A549 (cell line): ENCODE measurements around the gene TSSK2. TPM values are rescaled to one million over a fixed set of nuclear protein-coding genes. Genes with fewer than 3 reads are reported as not detected.

Source experiments
- ATAC-seq, 2 experiments: fragments of 200-7000 bp in 1 of 2; fragments of >200 bp in 1 of 2; cut with Nextera tagmentation in 1 of 2; cut with Tn5 transposase in 1 of 2; 3 replicates each; pipeline versions ENCODE4 v1.8.0 to v1.9.1; 2018 to 2020; ENCODE audit warnings: mild to moderate bottlenecking in 1 of 2, moderate library complexity in 1 of 2
- CTCF ChIA-PET: fragments of 300-600 bp; sonication (Branson Sonifier 250); formaldehyde crosslinking; extraction: SDS; loops from one replicate; lab custom pipeline; 2021; ENCODE audit warnings: antibody characterized with exemption, inconsistent platforms; lab: Yijun Ruan, JAX
- POLR2A ChIA-PET: fragments of 350-600 bp; formaldehyde crosslinking; extraction: SDS; loops from one replicate; lab custom pipeline; 2021; ENCODE audit warnings: antibody characterized with exemption, inconsistent platforms; lab: Yijun Ruan, JAX
- DNase-seq, 2 experiments: peaks; one replicate each; pipeline versions ENCODE4 v3.0.0 to v3.0.0-alpha.2; 2011 to 2016; ENCODE audit warnings: low read depth in 1 of 2, low spot score in 1 of 2
- FAIRE-seq: peaks from 2 replicates; lab custom pipeline; 2011; peaks lifted over from hg19 to GRCh38; lab: Jason Lieb, UNC
- H3K27ac ChIP-seq, 2 experiments: fragments of >200 bp; sonication (Bioruptor Twin); formaldehyde crosslinking; 3 replicates each; pipeline ENCODE4 v1.5.1; 2016 to 2017
- H3K4me1 ChIP-seq: fragments of >200 bp; sonication (Bioruptor Twin); formaldehyde crosslinking; 3 replicates; pipeline ENCODE4 v1.6.1; 2016
- H3K4me2 ChIP-seq: fragments of >200 bp; sonication (Bioruptor Twin); formaldehyde crosslinking; 3 replicates; pipeline ENCODE4 v1.6.1; 2016
- H3K4me3 ChIP-seq: fragments of >200 bp; sonication (Bioruptor Twin); formaldehyde crosslinking; 3 replicates; pipeline ENCODE4 v1.5.1; 2016
- H3K9me3 ChIP-seq: fragments of >200 bp; sonication (Bioruptor Twin); formaldehyde crosslinking; 3 replicates; pipeline ENCODE4 v1.6.1; 2016
- CBX2 ChIP-seq: fragments of 200-600 bp; sonication (generic); IDR thresholded peaks from 2 replicates; pipeline ENCODE4 v1.6.1; 2016; ENCODE audit warnings: low read depth, mild to moderate bottlenecking, borderline replicate concordance
- CHD4 ChIP-seq: fragments of 200-600 bp; sonication (generic); IDR thresholded peaks from 2 replicates; pipeline ENCODE4 v1.6.1; 2016; ENCODE audit warnings: antibody characterized with exemption, mild to moderate bottlenecking, borderline replicate concordance
- FOSL2 ChIP-seq, 2 experiments: fragments of 450-650 bp in 1 of 2; fragments of >200 bp in 1 of 2; sonication (Bioruptor Twin) in 1 of 2; formaldehyde crosslinking; IDR thresholded peaks; 2 replicates each; pipeline versions ENCODE4 v1.5.0 to v1.6.1; 2016 to 2020; ENCODE audit warnings: mild to moderate bottlenecking in 1 of 2, moderate library complexity in 1 of 2
- HES2 ChIP-seq: fragments of >200 bp; sonication (Bioruptor Twin); formaldehyde crosslinking; IDR thresholded peaks from 2 replicates; pipeline ENCODE4 v1.6.1; 2016
- HMGXB4 ChIP-seq: fragments of 250-450 bp; sonication (Bioruptor Pico); IDR thresholded peaks from 2 replicates; pipeline ENCODE4 v1.5.0; 2021; ENCODE audit warnings: mild to moderate bottlenecking, moderate library complexity, borderline replicate concordance
- HOXB13 ChIP-seq: fragments of 250-450 bp; sonication (Bioruptor Pico); IDR thresholded peaks from 2 replicates; pipeline ENCODE4 v1.5.0; 2020; ENCODE audit warnings: low read depth, mild to moderate bottlenecking, moderate library complexity
- KDM1A ChIP-seq: fragments of 200-600 bp; sonication (generic); IDR thresholded peaks from 2 replicates; pipeline ENCODE4 v1.6.1; 2016; ENCODE audit warnings: low read depth, mild to moderate bottlenecking
- NPAS2 ChIP-seq: fragments of 250-450 bp; sonication (Bioruptor Pico); IDR thresholded peaks from 2 replicates; pipeline ENCODE4 v1.8.0; 2022; ENCODE audit warnings: mild to moderate bottlenecking, moderate library complexity, borderline replicate concordance
- RAD21 ChIP-seq, 2 experiments: fragments of >200 bp in 1 of 2; sonication (Bioruptor Twin) in 1 of 2; formaldehyde crosslinking in 1 of 2; IDR thresholded peaks in 1 of 2; conservative IDR thresholded peaks in 1 of 2; 2 replicates in 1 of 2; 3 replicates in 1 of 2; pipeline ENCODE4 v1.6.1; 2012 to 2018; ENCODE audit warnings: inconsistent platforms in 1 of 2
- RARB ChIP-seq: fragments of 250-450 bp; sonication (Bioruptor Pico); IDR thresholded peaks from 2 replicates; pipeline ENCODE4 v1.8.0; 2021; ENCODE audit warnings: mild to moderate bottlenecking, moderate library complexity
- RCOR1 ChIP-seq: fragments of 150-350 bp; IDR thresholded peaks from 2 replicates; pipeline ENCODE4 v1.6.1; 2014; ENCODE audit warnings: antibody characterized with exemption, low read length, low read depth
- RFX5 ChIP-seq: fragments of 450-650 bp; IDR thresholded peaks from 2 replicates; pipeline ENCODE4 v1.7.1; 2014; ENCODE audit warnings: antibody characterized with exemption, mild to moderate bottlenecking, moderate library complexity
- RNF2 ChIP-seq: fragments of 200-600 bp; sonication (generic); IDR thresholded peaks from 2 replicates; pipeline ENCODE4 v1.6.1; 2016; ENCODE audit warnings: low read depth, mild to moderate bottlenecking, antibody characterized with exemption, moderate library complexity, borderline replicate concordance
- TFCP2L1 ChIP-seq: fragments of 250-450 bp; sonication (Bioruptor Pico); IDR thresholded peaks from 2 replicates; pipeline ENCODE4 v1.5.0; 2021; ENCODE audit warnings: mild to moderate bottlenecking
- ZC3H11A ChIP-seq: fragments of 450-650 bp; IDR thresholded peaks from 2 replicates; pipeline ENCODE4 v1.6.1; 2014; ENCODE audit warnings: antibody characterized with exemption, mild to moderate bottlenecking
- ZNF302 ChIP-seq: fragments of 250-450 bp; sonication (Bioruptor Pico); IDR thresholded peaks from 2 replicates; pipeline ENCODE4 v1.9.0; 2021; ENCODE audit warnings: inconsistent platforms, mild to moderate bottlenecking, moderate library complexity
- ZSCAN20 ChIP-seq: fragments of 250-450 bp; sonication (Bioruptor Pico); IDR thresholded peaks from 2 replicates; pipeline ENCODE4 v1.8.0; 2022; ENCODE audit warnings: mild to moderate bottlenecking, moderate library complexity
- WGBS: methylation state at CpG from one replicate; pipeline ENCODE4 v1.1.6; 2017; ENCODE audit errors: missing lambda C conversion rate; 5-methylcytosine and 5-hydroxymethylcytosine counted together
- polyA plus RNA-seq, 4 experiments: library from polyadenylated mRNA; depleted of rRNA in 3 of 4; stranded (reverse); fragments of >200 nt; fragmentation: RNase III in 1 of 4; extraction: RNeasy Plus Mini Kit Qiagen cat#74134 plus additional on column Dnase treatment in 1 of 4; gene quantifications; 2 replicates in 3 of 4; 3 replicates in 1 of 4; pipeline ENCODE4 v1.2.3, GENCODE V29; 2011 to 2017
- TF ChIP-seq, protein P1 (sequence below): IDR thresholded peaks from 2 replicates; pipeline ENCODE4 v1.6.1; 2012
- TF ChIP-seq, protein P2 (sequence below): fragments of 450-650 bp; IDR thresholded peaks from 2 replicates; pipeline ENCODE4 v1.6.1; 2014; ENCODE audit warnings: antibody characterized with exemption
- TF ChIP-seq, protein P3 (sequence below): fragments of >200 bp; sonication (Bioruptor Twin); formaldehyde crosslinking; IDR thresholded peaks from 3 replicates; pipeline ENCODE4 v1.6.1; 2016

TSSK2 gene
- polyA plus RNA-seq, 2 of the 4 experiments (the other 2 are of a cell fraction) = not detected

DNA sequence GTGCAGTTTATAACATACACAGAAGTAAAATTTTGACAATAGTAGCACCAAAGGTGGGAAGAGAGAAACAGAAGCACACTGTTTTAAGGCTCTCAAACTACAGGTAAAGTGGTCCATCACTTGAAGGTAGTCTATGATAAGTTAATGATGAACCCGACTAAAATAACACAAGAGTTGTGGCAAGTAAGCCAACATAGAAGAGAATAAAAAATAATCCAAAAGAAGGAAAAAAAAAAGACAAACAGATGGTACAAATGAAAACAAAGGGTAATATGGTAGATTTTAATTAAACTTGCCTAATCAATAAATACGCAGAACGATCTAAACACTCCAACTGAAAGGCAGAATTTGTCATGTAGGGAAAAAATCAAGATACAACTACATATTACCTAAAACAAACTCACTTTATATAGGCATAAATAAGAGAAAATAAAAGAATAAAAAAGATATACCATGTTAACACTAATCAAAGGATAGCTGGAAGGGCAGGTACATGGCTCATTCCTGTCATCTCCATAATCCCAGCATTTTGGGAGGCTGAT, 40.5 kb upstream of the TSSK2 start:
- no peak for ATAC-seq
- 74% methylated on average over 3 of the region's 3 CpGs for WGBS
- Histone ChIP-seq H3K4me3 (no peak overlapping the region), H3K27ac (no peak overlapping the region)
- TF ChIP-seq HOXB13 = no peak
- TF ChIP-seq, all 56 proteins: peak for 0
- peaks cover 7% of the 10 kb centered on the region; the same call in 1 of the 3 replicates for H3K4me1 ChIP-seq
- DNase-seq = no peak
- H3K4me2 ChIP-seq = no peak overlapping the region
- FAIRE-seq = no peak
- ChIA-PET CTCF (interaction anchor here (1.3 kb wide), 3 partner anchors 20 to 54 kb away, joined by 3 to 5 read pairs (median 3); partner anchors contain the start of gene ESS2), POLR2A (no interaction called here)
- no peaks in the 10 kb centered on the region for H3K9me3 ChIP-seq

DNA sequence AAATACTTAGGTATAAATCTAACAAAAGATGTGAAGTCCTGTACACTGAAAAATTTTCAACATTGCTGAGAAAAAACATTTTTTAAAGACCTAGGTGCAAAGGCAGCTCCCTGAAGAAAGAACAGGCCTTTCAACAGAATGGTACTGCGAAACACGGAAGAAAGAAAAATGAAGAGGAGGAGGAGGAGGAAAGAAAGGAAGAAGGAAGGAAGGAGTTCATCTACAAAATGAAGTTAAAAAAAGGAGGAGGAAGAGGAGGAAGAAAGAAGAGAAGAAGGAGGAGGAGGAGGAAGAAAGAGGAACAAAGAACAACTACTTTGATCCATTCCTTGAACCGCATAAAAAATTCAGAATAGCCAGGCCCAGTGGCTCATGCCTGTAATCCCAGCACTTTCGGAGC, 38.4 kb upstream of the TSSK2 start:
- ATAC-seq (no peak), FAIRE-seq (no peak), DNase-seq (no peak)
- TF ChIP-seq FOSL2 (IDR thresholded peaks at IDR 0.05) (no peak), FOSL2 (CRISPR knock-in tag; IDR thresholded peaks at IDR 0.05) (no peak), KDM1A (no peak)
- TF ChIP-seq, protein P1, sequence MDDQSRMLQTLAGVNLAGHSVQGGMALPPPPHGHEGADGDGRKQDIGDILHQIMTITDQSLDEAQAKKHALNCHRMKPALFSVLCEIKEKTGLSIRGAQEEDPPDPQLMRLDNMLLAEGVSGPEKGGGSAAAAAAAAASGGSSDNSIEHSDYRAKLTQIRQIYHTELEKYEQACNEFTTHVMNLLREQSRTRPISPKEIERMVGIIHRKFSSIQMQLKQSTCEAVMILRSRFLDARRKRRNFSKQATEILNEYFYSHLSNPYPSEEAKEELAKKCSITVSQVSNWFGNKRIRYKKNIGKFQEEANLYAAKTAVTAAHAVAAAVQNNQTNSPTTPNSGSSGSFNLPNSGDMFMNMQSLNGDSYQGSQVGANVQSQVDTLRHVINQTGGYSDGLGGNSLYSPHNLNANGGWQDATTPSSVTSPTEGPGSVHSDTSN = no peak
- ChIA-PET POLR2A (no interaction called here), CTCF (interaction anchor here (0.7 kb wide), 1 partner anchor 308 kb away, joined by 3 read pairs; no protein-coding TSS in a partner anchor)
- Histone ChIP-seq H3K4me2 (no peak overlapping the region), H3K4me3 (no peak overlapping the region), H3K27ac (no peak overlapping the region), H3K4me1 (no peaks in the 10 kb centered on the region), H3K9me3 (no peaks in the 10 kb centered on the region)
- 94% methylated on average over 4 of the region's 4 CpGs for WGBS

GRCh38 chr22:19094393-19094997, 36.6 kb upstream of the TSSK2 start:
- no peak overlapping the region for H3K27ac ChIP-seq
- TF ChIP-seq RARB (CRISPR knock-in tag) (no peak), ZNF302 (CRISPR knock-in tag) (no peak)
- CTCF ChIA-PET = interaction anchor here (0.9 kb wide), 1 partner anchor 12 kb away, joined by 3 read pairs; no protein-coding TSS in a partner anchor
- H3K9me3 ChIP-seq = no peaks in the 10 kb centered on the region
- DNase-seq (no peak), ATAC-seq (no peak), FAIRE-seq (no peak)
- H3K4me2 ChIP-seq = no peak overlapping the region
- H3K4me3 ChIP-seq = no peak overlapping the region
- WGBS = 90% methylated on average over 4 of the region's 4 CpGs
- no peaks in the 10 kb centered on the region for H3K4me1 ChIP-seq
- POLR2A ChIA-PET = no interaction called here

DNA sequence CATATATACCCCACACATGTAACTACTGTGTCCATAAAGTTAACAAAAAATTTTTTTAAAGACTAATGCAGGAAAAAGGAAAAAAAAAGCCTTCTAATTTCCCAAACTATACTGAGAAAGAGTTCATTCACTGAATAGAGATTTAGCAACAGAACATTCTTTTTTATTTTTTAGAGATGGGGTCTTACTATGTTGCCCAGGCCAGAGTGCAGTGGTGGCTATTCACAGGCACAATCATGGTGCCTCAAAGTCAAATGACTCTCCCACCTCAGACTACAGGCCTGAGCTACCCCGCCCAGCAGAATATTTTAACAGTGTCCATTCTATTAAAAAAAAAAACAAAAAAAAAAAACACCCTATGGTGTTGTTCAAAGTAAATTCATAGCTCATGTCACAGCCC, 34.6 kb upstream of the TSSK2 start:
- ChIA-PET POLR2A (interaction anchor here (0.6 kb wide), 1 partner anchor 523 kb away, joined by 3 read pairs; no protein-coding TSS in a partner anchor), CTCF (no interaction called here)
- 88% methylated on average over 1 of the region's 1 CpG for WGBS
- TF ChIP-seq RCOR1 = no peak
- no peak for TF ChIP-seq RFX5
- no peak for TF ChIP-seq HOXB13
- TF ChIP-seq HES2 = no peak
- TF ChIP-seq NPAS2 = no peak
- TF ChIP-seq CHD4 = no peak
- TF ChIP-seq RNF2 = no peak
- no peak for TF ChIP-seq TFCP2L1 (CRISPR knock-in tag)
- no peak for TF ChIP-seq HMGXB4 (CRISPR knock-in tag)
- TF ChIP-seq ZC3H11A = no peak
- TF ChIP-seq, protein P2, sequence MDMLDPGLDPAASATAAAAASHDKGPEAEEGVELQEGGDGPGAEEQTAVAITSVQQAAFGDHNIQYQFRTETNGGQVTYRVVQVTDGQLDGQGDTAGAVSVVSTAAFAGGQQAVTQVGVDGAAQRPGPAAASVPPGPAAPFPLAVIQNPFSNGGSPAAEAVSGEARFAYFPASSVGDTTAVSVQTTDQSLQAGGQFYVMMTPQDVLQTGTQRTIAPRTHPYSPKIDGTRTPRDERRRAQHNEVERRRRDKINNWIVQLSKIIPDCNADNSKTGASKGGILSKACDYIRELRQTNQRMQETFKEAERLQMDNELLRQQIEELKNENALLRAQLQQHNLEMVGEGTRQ = no peak
- TF ChIP-seq, protein P3, sequence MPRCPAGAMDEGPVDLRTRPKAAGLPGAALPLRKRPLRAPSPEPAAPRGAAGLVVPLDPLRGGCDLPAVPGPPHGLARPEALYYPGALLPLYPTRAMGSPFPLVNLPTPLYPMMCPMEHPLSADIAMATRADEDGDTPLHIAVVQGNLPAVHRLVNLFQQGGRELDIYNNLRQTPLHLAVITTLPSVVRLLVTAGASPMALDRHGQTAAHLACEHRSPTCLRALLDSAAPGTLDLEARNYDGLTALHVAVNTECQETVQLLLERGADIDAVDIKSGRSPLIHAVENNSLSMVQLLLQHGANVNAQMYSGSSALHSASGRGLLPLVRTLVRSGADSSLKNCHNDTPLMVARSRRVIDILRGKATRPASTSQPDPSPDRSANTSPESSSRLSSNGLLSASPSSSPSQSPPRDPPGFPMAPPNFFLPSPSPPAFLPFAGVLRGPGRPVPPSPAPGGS = no peak
- TF ChIP-seq CBX2 = no peak
- TF ChIP-seq RAD21 (conservative IDR thresholded peaks at IDR 0.05 in 1 of 2, IDR thresholded peaks at IDR 0.05 in 1 of 2) = no peak
- TF ChIP-seq ZSCAN20 (CRISPR knock-in tag) = no peak
- no peak for ATAC-seq
- H3K9me3 ChIP-seq = no peaks in the 10 kb centered on the region
- no peak for FAIRE-seq
- H3K4me2 ChIP-seq = no peak overlapping the region
- no peak for DNase-seq
- H3K27ac ChIP-seq = no peak overlapping the region
- no peaks in the 10 kb centered on the region for H3K4me1 ChIP-seq
- H3K4me3 ChIP-seq = no peak overlapping the region
